Measurements from ENCODE around the gene ERP29.
A peak's percentile ranks its signal among the peaks of the same experiment; 100 is the strongest.

Gene ERP29

DNA sequence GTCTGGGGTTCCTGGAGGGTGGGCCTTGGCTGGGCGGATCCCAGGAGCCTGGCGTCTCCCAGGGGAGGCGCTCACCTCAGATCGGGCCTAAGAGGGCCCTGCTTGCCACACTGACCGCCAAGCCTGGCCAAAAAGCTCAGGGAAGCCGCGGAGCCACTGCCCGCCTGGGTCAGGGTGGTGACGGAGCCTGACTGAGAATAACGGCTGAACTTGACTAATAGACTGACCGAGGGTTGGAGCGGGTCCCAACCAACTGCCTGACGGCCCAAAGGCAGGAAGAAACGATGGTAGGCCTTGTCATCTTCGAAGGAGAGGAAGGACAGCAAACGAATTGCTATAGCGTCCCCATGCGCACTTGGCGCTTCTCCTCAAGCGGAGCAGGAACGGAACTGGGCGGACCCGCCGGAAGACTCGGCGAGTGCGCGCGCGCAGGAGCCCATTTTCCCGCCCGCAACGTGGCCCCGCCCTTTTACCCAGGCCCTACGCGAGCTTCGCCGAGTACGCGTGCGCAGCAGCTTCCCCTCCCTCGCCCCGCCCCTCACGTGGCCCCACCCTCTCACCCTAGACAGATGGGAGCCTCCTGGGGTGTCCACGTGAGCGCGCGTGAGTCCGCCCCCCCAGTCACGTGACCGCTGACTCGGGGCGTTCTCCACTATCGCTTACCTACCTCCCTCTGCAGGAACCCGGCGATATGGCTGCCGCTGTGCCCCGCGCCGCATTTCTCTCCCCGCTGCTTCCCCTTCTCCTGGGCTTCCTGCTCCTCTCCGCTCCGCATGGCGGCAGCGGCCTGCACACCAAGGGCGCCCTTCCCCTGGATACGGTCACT is at the start of gene ERP29, which contains the start of gene TMEM116:
ERP29 (plus strand) TSS at position 652 of the 826 bp plus-strand sequence; CDS start at position 692, 40 bp downstream.
TMEM116 (minus strand) TSS at position 391 of the 826 bp plus-strand sequence. CDS start 7,895 bp downstream, outside the sequence.
- Histone ChIP-seq H3K4me1 (ENCODE audit: control insufficient read depth, insufficient read depth, low read length) (peaks cover 13% of the 10 kb centered on the region; the same call in 1 of the 2 replicates), H3K36me3 (ENCODE audit: control insufficient read depth, insufficient read depth, low read length) (peaks cover 27% of the 10 kb centered on the region), H3K4me3 (ENCODE audit: low read depth, low read length) (peak within 1 kb of the TSS; percentile 89), H3K9me3 (ENCODE audit: control insufficient read depth, insufficient read depth, low read length) (no peaks in the 10 kb centered on the region), H3K27me3 (ENCODE audit: control insufficient read depth, insufficient read depth, low read length) (no peaks in the 10 kb centered on the region), H3K27ac (ENCODE audit: low read depth, low read length) (peak within 1 kb of the TSS; percentile 97), H3K9ac (ENCODE audit: low read depth, low read length) (peak within 1 kb of the TSS; percentile 88)

DNA sequence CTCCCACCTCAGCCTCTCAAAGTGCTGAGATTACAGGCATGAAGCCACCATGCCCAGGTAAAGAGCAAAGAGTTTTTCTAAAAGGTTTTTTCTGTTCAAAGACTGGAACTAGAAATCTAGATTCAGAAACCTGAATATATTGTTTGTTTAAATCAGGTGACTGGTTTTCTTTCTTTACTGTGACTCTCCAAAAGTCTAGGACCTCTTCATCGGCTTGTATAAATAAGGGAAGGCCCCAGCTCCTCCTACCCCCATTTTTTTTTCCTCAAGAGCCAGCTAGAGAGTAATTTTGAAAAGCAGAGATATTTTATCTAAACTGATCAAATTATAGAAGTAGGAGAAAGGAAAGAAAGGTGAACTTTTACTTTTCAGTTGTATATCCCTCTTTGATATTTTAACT is 48.3 kb upstream of the ERP29 start:
- H3K36me3 ChIP-seq (ENCODE audit: control insufficient read depth, insufficient read depth, low read length): no peaks in the 10 kb centered on the region
- H3K4me1 ChIP-seq (ENCODE audit: control insufficient read depth, insufficient read depth, low read length): no peaks in the 10 kb centered on the region
- no peak overlapping the region for H3K27ac ChIP-seq (ENCODE audit: low read depth, low read length)
- no peaks in the 10 kb centered on the region for H3K27me3 ChIP-seq (ENCODE audit: control insufficient read depth, insufficient read depth, low read length)
- H3K9ac ChIP-seq (ENCODE audit: low read depth, low read length): no peak overlapping the region
- H3K4me3 ChIP-seq (ENCODE audit: low read depth, low read length): no peak overlapping the region
- H3K9me3 ChIP-seq (ENCODE audit: control insufficient read depth, insufficient read depth, low read length): no peaks in the 10 kb centered on the region

DNA sequence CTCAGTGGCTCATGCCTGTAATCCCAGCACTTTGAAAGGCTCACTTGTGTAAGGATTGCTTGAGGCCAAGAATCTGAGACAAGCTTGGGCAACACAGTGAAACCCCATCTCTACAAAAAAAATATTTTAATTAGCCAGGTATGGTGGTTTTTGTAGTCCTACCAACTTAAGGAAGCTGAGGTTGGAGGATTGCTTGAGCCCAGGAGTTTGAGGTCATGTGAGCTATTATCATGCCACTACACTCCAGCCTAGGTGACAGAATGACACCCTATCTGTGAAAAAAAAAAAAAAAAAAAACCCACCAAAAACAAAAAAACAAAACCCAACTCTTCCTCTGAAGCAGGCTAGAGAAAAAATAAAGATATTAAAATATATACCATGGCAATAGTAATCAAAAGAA is 41.4 kb upstream of the ERP29 start:
- H3K36me3 ChIP-seq (ENCODE audit: control insufficient read depth, insufficient read depth, low read length): no peaks in the 10 kb centered on the region
- H3K4me3 ChIP-seq (ENCODE audit: low read depth, low read length): no peak overlapping the region
- no peaks in the 10 kb centered on the region for H3K4me1 ChIP-seq (ENCODE audit: control insufficient read depth, insufficient read depth, low read length)
- H3K9ac ChIP-seq (ENCODE audit: low read depth, low read length): no peak overlapping the region
- peaks cover 6% of the 10 kb centered on the region for H3K9me3 ChIP-seq (ENCODE audit: control insufficient read depth, insufficient read depth, low read length)
- no peak overlapping the region for H3K27ac ChIP-seq (ENCODE audit: low read depth, low read length)
- no peaks in the 10 kb centered on the region for H3K27me3 ChIP-seq (ENCODE audit: control insufficient read depth, insufficient read depth, low read length)

DNA sequence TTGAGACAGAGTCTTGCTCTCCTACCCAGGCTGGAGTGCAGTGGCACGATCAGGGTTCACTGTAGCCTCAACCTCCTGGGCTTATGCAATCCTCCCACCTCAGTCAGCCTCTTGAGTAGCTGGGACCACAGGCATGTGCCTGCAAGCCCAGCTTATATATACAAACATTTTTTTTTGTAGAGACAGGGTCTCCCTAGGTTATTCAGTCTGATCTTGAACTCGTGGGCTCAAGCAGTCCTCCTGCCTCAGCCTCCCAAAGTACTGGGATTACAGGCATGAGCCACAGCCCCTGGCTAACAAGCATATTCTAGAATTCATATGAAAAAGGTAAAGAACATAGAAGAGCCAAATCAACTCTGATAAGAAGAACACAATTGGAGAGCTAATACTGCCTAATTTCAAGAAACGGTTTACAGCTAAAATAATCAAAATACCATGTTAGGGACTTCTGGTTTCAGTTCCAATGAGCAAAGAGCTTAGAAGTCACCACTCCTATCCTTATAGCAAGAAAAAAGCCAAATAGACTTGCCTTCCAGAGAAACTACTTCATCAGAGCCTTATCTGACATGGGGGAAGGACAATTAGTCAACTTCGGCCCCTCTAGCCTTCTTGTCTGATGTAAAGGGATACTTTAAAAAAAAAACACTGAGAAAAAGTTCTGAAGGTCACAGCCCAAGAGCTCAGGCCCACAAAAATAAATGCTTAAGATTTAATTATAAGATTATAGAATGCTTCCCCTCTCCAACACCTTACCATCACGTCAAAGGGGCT is 37.9 kb upstream of the ERP29 start:
- Histone ChIP-seq H3K4me1 (ENCODE audit: control insufficient read depth, insufficient read depth, low read length) (no peaks in the 10 kb centered on the region), H3K9ac (ENCODE audit: low read depth, low read length) (no peak overlapping the region), H3K27ac (ENCODE audit: low read depth, low read length) (no peak overlapping the region), H3K4me3 (ENCODE audit: low read depth, low read length) (no peak overlapping the region), H3K9me3 (ENCODE audit: control insufficient read depth, insufficient read depth, low read length) (peaks cover 6% of the 10 kb centered on the region), H3K27me3 (ENCODE audit: control insufficient read depth, insufficient read depth, low read length) (no peaks in the 10 kb centered on the region), H3K36me3 (ENCODE audit: control insufficient read depth, insufficient read depth, low read length) (no peaks in the 10 kb centered on the region)

DNA sequence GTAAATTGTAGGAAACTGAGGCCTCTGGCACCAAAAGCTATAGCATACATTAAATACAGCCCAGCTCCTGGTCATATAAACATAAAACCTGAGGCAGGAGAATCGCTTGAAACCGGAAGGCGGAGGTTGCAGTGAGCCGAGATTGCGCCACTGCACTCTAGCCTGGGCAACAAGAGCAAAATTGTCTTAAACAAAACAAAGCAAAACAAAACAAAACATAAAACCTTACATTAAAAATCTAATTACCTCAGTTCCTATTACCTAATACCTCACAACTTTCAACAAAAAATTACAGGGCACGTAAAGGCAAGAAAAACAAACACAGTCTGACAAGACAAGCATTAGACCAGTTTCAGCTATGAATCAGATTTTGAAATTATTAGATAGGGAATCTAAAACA is 36.9 kb upstream of the ERP29 start:
- Histone ChIP-seq H3K27ac (ENCODE audit: low read depth, low read length) (no peak overlapping the region), H3K4me1 (ENCODE audit: control insufficient read depth, insufficient read depth, low read length) (no peaks in the 10 kb centered on the region), H3K9me3 (ENCODE audit: control insufficient read depth, insufficient read depth, low read length) (peaks cover under 1% of the 10 kb centered on the region; the same call in 1 of the 2 replicates), H3K9ac (ENCODE audit: low read depth, low read length) (no peak overlapping the region), H3K36me3 (ENCODE audit: control insufficient read depth, insufficient read depth, low read length) (no peaks in the 10 kb centered on the region), H3K27me3 (ENCODE audit: control insufficient read depth, insufficient read depth, low read length) (no peaks in the 10 kb centered on the region), H3K4me3 (ENCODE audit: low read depth, low read length) (no peak overlapping the region)

DNA sequence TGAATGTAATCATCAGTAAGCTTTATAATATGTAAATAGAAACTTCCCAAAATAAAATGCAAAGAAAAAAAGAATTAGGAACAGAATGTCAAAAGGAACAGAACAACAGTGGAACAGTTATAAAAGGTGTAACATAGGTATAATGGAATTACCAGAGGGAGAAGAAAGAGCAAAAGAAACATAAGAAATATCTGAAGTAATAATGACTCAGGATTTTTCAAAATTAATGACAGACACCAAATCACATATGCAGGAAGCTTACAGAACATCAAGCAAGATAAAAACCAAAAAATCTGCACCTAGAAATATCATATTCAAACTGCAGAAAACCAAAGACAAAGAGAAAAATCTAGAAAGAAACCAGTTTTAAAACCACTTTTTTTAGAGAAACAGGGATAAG is 36.4 kb upstream of the ERP29 start:
- no peak overlapping the region for H3K9ac ChIP-seq (ENCODE audit: low read depth, low read length)
- H3K4me3 ChIP-seq (ENCODE audit: low read depth, low read length): no peak overlapping the region
- H3K27me3 ChIP-seq (ENCODE audit: control insufficient read depth, insufficient read depth, low read length): no peaks in the 10 kb centered on the region
- H3K27ac ChIP-seq (ENCODE audit: low read depth, low read length): no peak overlapping the region
- no peaks in the 10 kb centered on the region for H3K4me1 ChIP-seq (ENCODE audit: control insufficient read depth, insufficient read depth, low read length)
- no peaks in the 10 kb centered on the region for H3K36me3 ChIP-seq (ENCODE audit: control insufficient read depth, insufficient read depth, low read length)
- no peaks in the 10 kb centered on the region for H3K9me3 ChIP-seq (ENCODE audit: control insufficient read depth, insufficient read depth, low read length)

DNA sequence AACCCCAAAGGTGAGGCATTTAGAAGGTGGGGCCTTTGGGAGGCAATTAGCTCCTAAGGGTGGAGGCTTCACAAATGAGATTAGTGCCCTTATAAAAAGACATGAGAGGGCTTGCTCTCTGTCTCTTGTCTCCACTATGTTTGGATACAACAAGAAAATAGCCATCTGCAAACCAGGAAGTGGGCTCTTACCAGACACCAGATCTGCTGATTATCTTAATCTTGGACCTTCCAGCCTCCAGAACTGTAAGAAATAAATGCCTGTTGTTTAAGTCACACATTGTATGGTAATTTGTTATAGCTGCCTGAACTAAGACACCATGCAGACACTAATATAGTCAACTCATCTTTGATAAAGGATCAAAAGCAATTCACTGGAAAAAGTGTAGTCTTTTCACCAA is 34.7 kb upstream of the ERP29 start:
- Histone ChIP-seq H3K4me1 (ENCODE audit: control insufficient read depth, insufficient read depth, low read length) (no peaks in the 10 kb centered on the region), H3K27ac (ENCODE audit: low read depth, low read length) (no peak overlapping the region), H3K9ac (ENCODE audit: low read depth, low read length) (no peak overlapping the region), H3K9me3 (ENCODE audit: control insufficient read depth, insufficient read depth, low read length) (no peaks in the 10 kb centered on the region), H3K36me3 (ENCODE audit: control insufficient read depth, insufficient read depth, low read length) (no peaks in the 10 kb centered on the region), H3K27me3 (ENCODE audit: control insufficient read depth, insufficient read depth, low read length) (no peaks in the 10 kb centered on the region), H3K4me3 (ENCODE audit: low read depth, low read length) (no peak overlapping the region)

DNA sequence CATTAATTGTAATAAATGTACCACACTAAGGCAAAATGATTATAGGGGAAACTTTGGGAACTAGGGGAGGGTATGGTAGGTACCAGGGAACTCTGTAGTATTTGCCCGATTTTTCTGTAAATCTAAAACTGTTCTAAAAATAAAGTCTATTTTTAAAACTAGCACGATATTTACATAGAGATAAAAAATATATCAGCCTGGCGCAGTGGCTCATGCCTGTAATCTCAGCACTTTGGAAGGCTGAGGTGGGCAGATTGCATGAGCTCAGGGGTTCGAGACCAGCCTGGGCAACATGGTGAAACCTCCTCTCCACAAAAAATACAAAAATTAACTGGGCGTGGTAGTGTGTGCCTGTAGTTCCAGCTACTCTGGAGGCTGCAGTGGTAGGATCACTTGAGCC is 32.6 kb upstream of the ERP29 start:
- no peaks in the 10 kb centered on the region for H3K9me3 ChIP-seq (ENCODE audit: control insufficient read depth, insufficient read depth, low read length)
- H3K36me3 ChIP-seq (ENCODE audit: control insufficient read depth, insufficient read depth, low read length): no peaks in the 10 kb centered on the region
- H3K4me1 ChIP-seq (ENCODE audit: control insufficient read depth, insufficient read depth, low read length): no peaks in the 10 kb centered on the region
- no peaks in the 10 kb centered on the region for H3K27me3 ChIP-seq (ENCODE audit: control insufficient read depth, insufficient read depth, low read length)
- no peak overlapping the region for H3K27ac ChIP-seq (ENCODE audit: low read depth, low read length)
- H3K9ac ChIP-seq (ENCODE audit: low read depth, low read length): no peak overlapping the region
- no peak overlapping the region for H3K4me3 ChIP-seq (ENCODE audit: low read depth, low read length)

DNA sequence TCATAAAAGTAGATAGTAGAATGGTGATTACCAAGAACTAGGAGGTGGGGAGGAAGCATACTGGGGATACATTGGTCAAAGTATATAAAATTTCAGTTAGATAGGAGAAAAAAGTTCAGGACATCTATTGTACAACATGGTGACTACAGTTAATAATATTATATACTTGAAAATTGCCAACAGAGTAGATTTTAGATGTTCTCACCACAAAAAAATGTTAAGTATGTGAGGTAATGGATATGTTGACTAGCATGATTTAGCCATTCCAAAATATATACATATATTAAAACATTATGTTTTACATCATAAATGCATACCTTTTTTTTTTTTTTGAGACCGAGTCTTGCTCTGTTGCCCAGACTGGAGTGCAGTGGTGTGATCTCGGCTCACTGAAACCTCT is 31.2 kb upstream of the ERP29 start:
- H3K27me3 ChIP-seq (ENCODE audit: control insufficient read depth, insufficient read depth, low read length): no peaks in the 10 kb centered on the region
- H3K9ac ChIP-seq (ENCODE audit: low read depth, low read length): no peak overlapping the region
- no peaks in the 10 kb centered on the region for H3K9me3 ChIP-seq (ENCODE audit: control insufficient read depth, insufficient read depth, low read length)
- no peaks in the 10 kb centered on the region for H3K36me3 ChIP-seq (ENCODE audit: control insufficient read depth, insufficient read depth, low read length)
- no peaks in the 10 kb centered on the region for H3K4me1 ChIP-seq (ENCODE audit: control insufficient read depth, insufficient read depth, low read length)
- no peak overlapping the region for H3K4me3 ChIP-seq (ENCODE audit: low read depth, low read length)
- H3K27ac ChIP-seq (ENCODE audit: low read depth, low read length): no peak overlapping the region

DNA sequence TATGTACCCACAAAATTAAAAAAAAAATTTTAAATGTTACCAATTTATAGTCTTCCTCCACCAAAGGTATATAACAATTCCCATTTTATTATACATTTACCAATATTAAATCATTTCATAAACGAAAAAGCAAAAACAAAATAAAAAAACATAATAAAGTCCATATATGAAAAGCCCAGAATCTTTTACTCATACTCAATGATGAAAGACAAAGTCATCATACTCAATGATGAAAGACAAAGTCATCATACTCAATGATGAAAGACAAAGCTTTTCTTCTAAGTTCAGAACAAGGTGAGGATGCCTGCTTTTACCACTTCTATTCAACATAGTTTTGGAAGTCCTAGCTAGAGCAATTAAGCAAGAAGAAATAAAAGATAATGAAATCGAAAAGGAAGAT is 28.4 kb upstream of the ERP29 start:
- Histone ChIP-seq H3K9ac (ENCODE audit: low read depth, low read length) (no peak overlapping the region), H3K4me3 (ENCODE audit: low read depth, low read length) (no peak overlapping the region), H3K36me3 (ENCODE audit: control insufficient read depth, insufficient read depth, low read length) (no peaks in the 10 kb centered on the region), H3K27ac (ENCODE audit: low read depth, low read length) (no peak overlapping the region), H3K27me3 (ENCODE audit: control insufficient read depth, insufficient read depth, low read length) (no peaks in the 10 kb centered on the region), H3K4me1 (ENCODE audit: control insufficient read depth, insufficient read depth, low read length) (no peaks in the 10 kb centered on the region), H3K9me3 (ENCODE audit: control insufficient read depth, insufficient read depth, low read length) (no peaks in the 10 kb centered on the region)

DNA sequence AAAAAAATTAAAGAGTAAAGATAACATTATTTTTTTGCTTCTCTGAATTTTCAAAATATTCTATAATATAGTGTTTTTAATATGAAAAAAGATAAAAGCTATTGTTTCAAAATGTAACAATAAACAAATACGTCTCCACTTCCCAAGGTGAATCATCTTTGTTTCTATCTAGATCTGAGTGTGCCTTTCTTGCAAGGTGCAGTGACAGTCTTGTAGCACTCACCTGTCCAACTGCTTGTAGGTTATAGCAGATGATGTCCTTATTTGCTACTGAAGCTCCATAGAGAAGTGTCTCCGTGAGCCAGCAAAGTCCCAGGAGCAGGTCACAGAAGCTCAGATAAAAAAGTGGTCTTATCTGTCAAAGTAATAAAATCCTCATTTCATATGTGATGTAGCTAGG is 21.7 kb upstream of the ERP29 start:
- Histone ChIP-seq H3K4me1 (ENCODE audit: control insufficient read depth, insufficient read depth, low read length) (no peaks in the 10 kb centered on the region), H3K4me3 (ENCODE audit: low read depth, low read length) (no peak overlapping the region), H3K9me3 (ENCODE audit: control insufficient read depth, insufficient read depth, low read length) (no peaks in the 10 kb centered on the region), H3K27ac (ENCODE audit: low read depth, low read length) (no peak overlapping the region), H3K9ac (ENCODE audit: low read depth, low read length) (no peak overlapping the region), H3K27me3 (ENCODE audit: control insufficient read depth, insufficient read depth, low read length) (no peaks in the 10 kb centered on the region), H3K36me3 (ENCODE audit: control insufficient read depth, insufficient read depth, low read length) (no peaks in the 10 kb centered on the region)
